CD4-positive, alpha-beta T cell treated with Interleukin-10 for 1 hour (primary cell): ENCODE measurements around the gene RBM20.

Experiments used
- DNase-seq: peaks from one replicate; pipeline ENCODE4 v3.0.0-alpha.2; 2020

The RBM20 gene

DNA sequence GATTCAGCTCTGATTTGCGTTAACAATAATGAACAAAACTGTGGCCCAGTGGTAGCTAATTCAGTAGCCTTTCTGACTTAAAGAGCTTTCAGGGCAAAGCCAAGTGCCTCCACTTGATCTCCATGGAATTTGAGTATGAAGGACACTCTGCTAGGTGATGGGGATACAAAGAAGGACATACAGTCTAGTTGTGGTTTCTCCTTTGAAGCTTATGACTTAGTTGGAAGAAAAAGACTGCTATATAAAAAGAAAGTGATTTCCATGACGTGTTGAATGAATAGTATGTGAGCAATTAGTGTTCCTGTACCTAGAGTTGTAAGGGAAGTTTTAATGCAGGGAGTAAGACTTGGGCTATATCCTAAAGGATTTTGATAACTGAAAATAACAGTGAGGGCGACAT, 235.9 kb downstream of the RBM20 start:
- DNase-seq, result no peak

- no peak for DNase-seq
Observed at GRCh38 chr10:110881247-110881646, 237.1 kb downstream of the RBM20 start.

GRCh38 chr10:110881905-110882304, 237.8 kb downstream of the RBM20 start:
- no peak for DNase-seq

- no peak for DNase-seq
Observed at GRCh38 chr10:110883924-110884323, 239.8 kb downstream of the RBM20 start.

DNA sequence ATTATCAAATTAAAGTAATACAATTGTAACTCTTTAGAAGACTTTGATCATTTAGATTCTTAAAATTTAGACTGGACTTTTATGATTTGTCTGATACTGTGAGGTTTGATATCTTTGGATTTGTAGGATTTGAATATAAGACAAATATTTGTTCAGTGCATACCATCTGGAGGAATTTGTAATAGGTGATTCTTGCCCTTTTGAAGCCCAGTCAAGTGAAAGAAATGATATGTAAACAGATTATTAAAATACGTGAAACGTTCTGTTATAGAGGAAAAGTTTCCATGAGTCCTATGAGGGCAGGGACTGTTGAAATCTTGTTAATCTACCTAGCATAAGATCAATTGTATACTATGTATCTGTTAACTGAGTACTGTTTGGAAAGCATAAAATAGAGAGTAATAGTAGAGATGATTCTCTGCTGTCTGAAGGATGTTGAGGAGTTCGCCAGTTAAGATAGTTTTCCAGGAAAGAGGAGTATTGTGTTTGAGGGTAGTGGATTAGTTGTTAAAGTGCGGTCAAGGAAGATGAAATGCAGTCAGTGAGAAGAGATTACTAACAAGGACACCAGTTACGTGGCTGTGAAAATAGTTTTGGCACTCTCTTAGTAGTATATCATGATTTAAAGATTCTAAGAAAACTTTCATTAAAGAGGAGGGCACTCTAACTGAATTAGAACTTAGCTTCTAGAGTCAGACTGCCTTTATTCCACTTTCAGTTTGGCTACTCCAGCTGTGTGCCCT, 242.0 kb downstream of the RBM20 start:
- no peak for DNase-seq

DNA sequence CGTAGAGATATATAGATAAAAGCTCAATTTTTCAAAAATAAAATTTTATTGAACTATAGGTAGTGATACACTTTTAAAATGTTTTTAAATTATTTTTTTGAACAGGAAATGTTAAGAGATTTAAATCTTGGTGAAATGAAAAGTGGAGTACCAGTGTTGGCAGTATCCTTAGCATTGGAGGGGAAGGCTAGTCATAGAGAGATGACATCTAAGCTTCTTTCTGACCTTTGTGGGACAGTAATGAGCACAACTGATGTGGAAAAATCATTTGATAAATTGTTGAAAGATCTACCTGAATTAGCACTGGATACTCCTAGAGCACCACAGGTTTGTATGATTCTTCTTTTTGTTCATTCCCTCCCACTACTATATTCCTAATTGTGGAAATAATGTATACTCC, 243.4 kb downstream of the RBM20 start:
- DNase-seq, result no peak
